ENCODE results near the gene COL4A1. TPM values are rescaled to one million over a fixed set of nuclear protein-coding genes. Genes with fewer than 3 reads are reported as not detected.

Gene COL4A1
- total RNA-seq, 1 experiment from 2014 or later: 591 TPM

DNA sequence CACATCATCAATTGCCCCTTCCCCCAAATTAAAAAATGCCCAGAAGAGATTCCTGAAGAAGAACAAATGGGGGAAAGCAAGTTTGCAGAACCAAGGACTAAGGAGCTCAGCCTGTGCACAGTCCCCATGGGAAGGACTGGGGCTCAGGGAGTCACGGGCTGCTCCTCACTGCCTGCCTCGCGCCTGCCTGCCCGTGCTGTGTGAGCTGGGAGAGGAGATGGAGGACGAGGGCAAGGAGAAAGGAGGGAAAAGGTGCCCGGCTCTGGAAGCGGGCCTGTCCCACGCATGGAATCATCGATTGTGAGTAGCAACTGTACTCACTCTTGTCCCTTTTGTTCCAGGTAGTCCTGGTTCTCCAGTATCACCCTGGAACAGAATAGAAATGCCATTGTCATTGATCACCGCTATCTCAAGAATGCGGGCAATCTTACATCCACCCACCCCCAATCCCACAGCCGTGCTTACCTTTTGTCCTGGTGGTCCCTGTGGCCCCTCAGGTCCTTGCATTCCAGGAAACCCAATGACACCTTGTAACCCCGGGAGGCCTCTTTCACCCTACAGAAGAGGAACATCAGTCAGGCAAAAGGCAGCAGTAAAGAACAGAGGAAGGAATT is 93.4 kb downstream of the COL4A1 start:
- H3K36me3 ChIP-seq: peaks cover 53% of the 10 kb centered on the region
- peaks cover 27% of the 10 kb centered on the region for H3K4me1 ChIP-seq (replicated peaks)
- no peak overlapping the region for H3K27ac ChIP-seq
- H3K9me3 ChIP-seq (replicated peaks): no peaks in the 10 kb centered on the region
- DNase-seq (ENCODE audit: low read depth in 1 of 2, low spot score in 2 of 2): peak in 1 of 2 experiments; percentile 38
- H3K4me3 ChIP-seq: no peak overlapping the region
- H3K27me3 ChIP-seq (replicated peaks): no peaks in the 10 kb centered on the region

DNA sequence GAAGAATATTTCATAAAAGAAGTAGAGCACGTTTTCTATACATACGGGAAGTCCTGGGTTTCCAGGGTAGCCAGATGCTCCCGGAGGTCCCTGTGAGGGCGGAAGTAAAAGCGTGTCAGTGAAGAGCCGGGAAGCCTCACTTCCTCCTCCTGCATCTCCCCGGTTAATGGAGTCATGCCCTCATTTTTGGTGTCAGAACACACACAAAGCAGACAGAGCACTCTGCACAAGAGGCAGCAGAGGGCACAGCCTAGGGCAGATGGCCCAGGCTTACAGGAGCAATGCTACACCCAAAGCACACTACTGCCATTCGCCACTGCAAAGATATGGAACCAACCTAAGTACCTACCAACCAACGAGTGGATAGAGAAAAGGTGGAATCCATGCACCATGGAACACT is 94.4 kb downstream of the COL4A1 start:
- Histone ChIP-seq H3K9me3 (replicated peaks) (no peaks in the 10 kb centered on the region), H3K4me1 (replicated peaks) (peaks cover 27% of the 10 kb centered on the region), H3K36me3 (peaks cover 60% of the 10 kb centered on the region), H3K4me3 (no peak overlapping the region), H3K27me3 (replicated peaks) (no peaks in the 10 kb centered on the region), H3K27ac (no peak overlapping the region)
- peak in 1 of 2 experiments; percentile 36 for DNase-seq (ENCODE audit: low read depth in 1 of 2, low spot score in 2 of 2)

GRCh38 chr13:110211735-110212134 is 95.2 kb downstream of the COL4A1 start:
- Histone ChIP-seq H3K4me1 (replicated peaks) (peaks cover 20% of the 10 kb centered on the region), H3K4me3 (no peak overlapping the region), H3K27ac (no peak overlapping the region), H3K9me3 (replicated peaks) (no peaks in the 10 kb centered on the region), H3K36me3 (peaks cover 65% of the 10 kb centered on the region), H3K27me3 (replicated peaks) (no peaks in the 10 kb centered on the region)
- peak in 1 of 2 experiments; percentile 39 for DNase-seq (ENCODE audit: low read depth in 1 of 2, low spot score in 2 of 2)

DNA sequence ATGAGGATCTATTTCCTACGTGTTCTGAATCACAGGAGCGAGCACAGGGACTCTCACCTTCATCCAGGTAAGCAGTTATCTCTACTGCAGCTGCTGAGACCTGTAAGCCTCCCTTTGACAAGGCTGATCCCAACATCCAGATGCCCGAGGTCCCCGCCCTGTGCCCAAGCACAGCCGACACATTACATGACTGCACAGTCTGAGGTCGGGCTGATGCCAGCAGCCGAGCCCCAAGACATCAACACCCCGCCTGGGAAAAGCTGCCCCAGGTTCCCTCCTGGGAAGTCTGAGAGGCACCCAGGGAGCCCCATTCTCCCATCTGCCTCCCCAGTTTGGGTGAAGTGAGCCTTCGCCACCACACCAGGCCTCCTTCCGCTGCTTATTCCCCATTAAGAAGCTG is 95.9 kb downstream of the COL4A1 start:
- Histone ChIP-seq H3K27me3 (replicated peaks) (no peaks in the 10 kb centered on the region), H3K4me1 (replicated peaks) (peaks cover 13% of the 10 kb centered on the region), H3K27ac (no peak overlapping the region), H3K4me3 (no peak overlapping the region), H3K9me3 (replicated peaks) (no peaks in the 10 kb centered on the region), H3K36me3 (peaks cover 70% of the 10 kb centered on the region)
- DNase-seq (ENCODE audit: low read depth in 1 of 2, low spot score in 2 of 2): peak in 1 of 2 experiments; percentile 44

DNA sequence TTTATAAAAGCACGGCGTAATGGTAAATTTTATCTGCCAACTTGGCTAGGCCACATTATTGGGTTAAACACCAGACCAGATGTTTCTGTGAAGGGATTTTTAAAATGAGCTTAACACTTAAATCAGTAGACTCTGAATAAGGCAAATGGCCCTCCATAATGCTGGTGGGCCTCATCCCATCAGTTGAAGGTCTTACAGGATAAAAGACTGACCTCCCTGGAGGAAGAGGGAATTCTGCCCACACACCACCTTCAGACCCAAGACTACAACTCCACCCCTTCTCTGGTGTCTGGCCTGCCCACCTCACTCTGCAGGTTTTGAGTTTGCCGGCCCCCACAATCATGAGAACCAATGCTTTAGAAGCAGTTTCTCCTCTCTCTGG is 96.4 kb downstream of the COL4A1 start:
- Histone ChIP-seq H3K4me1 (replicated peaks) (peaks cover 8% of the 10 kb centered on the region), H3K27ac (no peak overlapping the region), H3K9me3 (replicated peaks) (no peaks in the 10 kb centered on the region), H3K36me3 (peaks cover 72% of the 10 kb centered on the region), H3K4me3 (no peak overlapping the region), H3K27me3 (replicated peaks) (no peaks in the 10 kb centered on the region)
- DNase-seq (ENCODE audit: low read depth in 1 of 2, low spot score in 2 of 2): peak in 1 of 2 experiments; percentile 27

- Histone ChIP-seq H3K36me3 (peaks cover 77% of the 10 kb centered on the region), H3K4me3 (no peak overlapping the region), H3K27me3 (replicated peaks) (no peaks in the 10 kb centered on the region), H3K4me1 (replicated peaks) (peaks cover 3% of the 10 kb centered on the region; the same call in 1 of the 2 replicates), H3K27ac (no peak overlapping the region), H3K9me3 (replicated peaks) (no peaks in the 10 kb centered on the region)
- peak in 1 of 2 experiments; percentile 38 for DNase-seq (ENCODE audit: low read depth in 1 of 2, low spot score in 2 of 2)
These were observed 96.9 kb downstream of the COL4A1 start for GRCh38 chr13:110209950-110210603.

DNA sequence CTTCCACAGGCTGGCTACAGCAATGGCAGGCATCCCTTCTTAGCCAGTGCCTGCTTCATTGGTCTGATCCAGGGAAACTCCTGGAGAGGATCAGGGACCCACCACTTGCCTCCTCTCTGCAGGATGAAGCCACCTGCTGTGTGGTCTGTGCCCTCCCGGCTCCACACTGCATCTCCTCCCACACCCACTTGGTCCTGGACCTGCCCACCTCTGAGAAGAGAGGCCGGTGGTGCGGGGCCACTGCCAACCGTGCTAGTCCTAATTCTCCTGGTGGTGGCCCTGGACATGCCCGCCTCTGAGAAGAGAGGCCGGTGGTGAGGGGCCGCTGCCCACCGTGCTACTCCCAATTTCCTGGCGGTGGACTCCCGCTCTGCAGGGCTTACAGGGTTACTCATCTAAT is 98.8 kb downstream of the COL4A1 start:
- Histone ChIP-seq H3K27me3 (replicated peaks) (no peaks in the 10 kb centered on the region), H3K4me1 (replicated peaks) (no peaks in the 10 kb centered on the region), H3K4me3 (no peak overlapping the region), H3K27ac (no peak overlapping the region), H3K9me3 (replicated peaks) (no peaks in the 10 kb centered on the region), H3K36me3 (peaks cover 76% of the 10 kb centered on the region)
- peak in 1 of 2 experiments; percentile 41 for DNase-seq (ENCODE audit: low read depth in 1 of 2, low spot score in 2 of 2)

GRCh38 chr13:110206996-110207395 is 100.0 kb downstream of the COL4A1 start:
- H3K36me3 ChIP-seq: peaks cover 65% of the 10 kb centered on the region

DNA sequence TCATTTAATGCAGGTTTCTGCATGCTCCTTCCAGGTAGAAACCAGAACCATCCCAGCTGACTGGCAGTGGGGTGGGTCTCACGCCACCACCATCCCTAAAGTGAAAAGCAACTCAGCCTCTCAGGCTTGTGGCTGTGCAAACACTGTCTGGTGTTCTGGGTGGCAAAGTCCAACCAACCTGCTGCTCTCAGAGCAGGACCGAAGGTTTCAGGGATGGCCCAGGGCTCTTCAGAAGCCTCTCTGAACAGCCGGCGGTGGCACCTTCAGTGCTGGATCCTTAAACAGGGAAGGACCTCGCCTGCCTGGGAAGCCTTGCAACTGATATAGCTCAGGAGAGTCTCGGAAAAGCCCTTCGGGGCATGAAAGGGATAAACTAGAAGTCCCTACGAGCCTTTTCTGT is 100.8 kb downstream of the COL4A1 start:
- no peaks in the 10 kb centered on the region for H3K9me3 ChIP-seq (replicated peaks)
- H3K36me3 ChIP-seq: peaks cover 66% of the 10 kb centered on the region
- H3K4me1 ChIP-seq (replicated peaks): no peaks in the 10 kb centered on the region
- H3K27ac ChIP-seq: no peak overlapping the region
- no peaks in the 10 kb centered on the region for H3K27me3 ChIP-seq (replicated peaks)
- peak in 1 of 2 experiments; percentile 48 for DNase-seq (ENCODE audit: low read depth in 1 of 2, low spot score in 2 of 2)
- no peak overlapping the region for H3K4me3 ChIP-seq

More at GRCh38 chr13:110206996-110207395, 100.0 kb downstream of the COL4A1 start:
- no peaks in the 10 kb centered on the region for H3K27me3 ChIP-seq (replicated peaks)
- H3K4me3 ChIP-seq: no peak overlapping the region
- H3K9me3 ChIP-seq (replicated peaks): no peaks in the 10 kb centered on the region
- peak in 1 of 2 experiments; percentile 37 for DNase-seq (ENCODE audit: low read depth in 1 of 2, low spot score in 2 of 2)
- H3K4me1 ChIP-seq (replicated peaks): no peaks in the 10 kb centered on the region
- no peak overlapping the region for H3K27ac ChIP-seq

GRCh38 chr13:110201114-110201513 is 105.8 kb downstream of the COL4A1 start:
- Histone ChIP-seq H3K4me3 (no peak overlapping the region), H3K36me3 (peaks cover 55% of the 10 kb centered on the region), H3K27ac (no peak overlapping the region), H3K4me1 (replicated peaks) (no peaks in the 10 kb centered on the region; the same call in 1 of the 2 replicates), H3K9me3 (replicated peaks) (no peaks in the 10 kb centered on the region), H3K27me3 (replicated peaks) (no peaks in the 10 kb centered on the region)
- no peak for DNase-seq (ENCODE audit: low read depth in 1 of 2, low spot score in 2 of 2)

DNA sequence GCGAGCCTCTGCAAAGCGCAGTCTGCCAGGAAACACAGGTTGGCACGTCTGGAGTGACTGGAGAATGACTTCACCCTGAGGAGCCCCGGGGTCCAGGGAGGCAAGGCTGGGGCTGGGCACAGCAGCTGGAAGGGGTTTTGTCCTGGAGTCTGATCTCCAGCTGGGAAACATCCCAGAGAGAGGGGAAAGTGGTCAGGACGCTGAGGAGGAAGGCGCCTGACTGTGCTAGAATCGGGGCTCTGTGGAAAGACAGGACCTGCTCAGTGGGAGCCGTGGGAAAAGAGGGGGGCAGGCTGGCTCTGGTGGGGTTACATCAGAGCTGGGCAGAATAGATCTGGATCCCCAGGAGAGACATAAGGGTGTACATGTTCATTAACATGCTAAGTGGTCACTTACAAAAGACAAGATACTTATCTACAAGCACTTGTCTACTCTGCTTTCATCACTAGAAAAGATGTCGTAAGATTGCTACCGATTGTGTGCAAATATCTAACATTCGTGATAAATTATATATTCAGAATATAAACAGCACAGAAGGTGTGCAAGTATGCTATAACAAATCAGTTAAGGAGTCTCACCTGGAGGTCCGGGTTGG is 106.6 kb downstream of the COL4A1 start:
- Histone ChIP-seq H3K27me3 (replicated peaks) (no peaks in the 10 kb centered on the region), H3K4me1 (replicated peaks) (no peaks in the 10 kb centered on the region; the same call in none of the 2 replicates), H3K27ac (no peak overlapping the region), H3K9me3 (replicated peaks) (no peaks in the 10 kb centered on the region), H3K36me3 (peaks cover 56% of the 10 kb centered on the region), H3K4me3 (no peak overlapping the region)
- no peak for DNase-seq (ENCODE audit: low read depth in 1 of 2, low spot score in 2 of 2)

- no peaks in the 10 kb centered on the region for H3K27me3 ChIP-seq (replicated peaks)
- DNase-seq (ENCODE audit: low read depth in 1 of 2, low spot score in 2 of 2): no peak
- peaks cover 57% of the 10 kb centered on the region for H3K36me3 ChIP-seq
- H3K27ac ChIP-seq: no peak overlapping the region
- no peaks in the 10 kb centered on the region for H3K9me3 ChIP-seq (replicated peaks)
- no peaks in the 10 kb centered on the region; the same call in none of the 2 replicates for H3K4me1 ChIP-seq (replicated peaks)
- no peak overlapping the region for H3K4me3 ChIP-seq
These were observed 107.7 kb downstream of the COL4A1 start for GRCh38 chr13:110199046-110199831.

DNA sequence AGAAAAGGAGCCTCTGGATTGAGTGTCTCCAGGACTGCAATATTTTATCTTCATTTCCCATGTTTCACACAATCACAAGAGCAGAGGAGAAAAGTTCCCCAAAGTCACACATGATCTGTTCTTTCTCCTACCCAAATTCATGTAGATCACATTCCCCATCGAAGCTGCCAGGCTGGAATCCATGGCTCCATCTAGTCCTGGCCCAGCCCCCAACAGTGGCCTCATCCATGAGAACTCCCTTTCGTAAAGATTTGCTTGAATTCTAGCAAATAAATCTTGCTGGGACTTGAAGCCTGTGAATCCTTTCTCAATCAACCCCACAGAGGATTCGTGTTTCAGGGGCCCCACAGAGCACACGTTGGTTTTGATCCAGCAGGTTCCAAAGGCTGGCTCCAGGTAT is 109.5 kb downstream of the COL4A1 start:
- Histone ChIP-seq H3K9me3 (replicated peaks) (no peaks in the 10 kb centered on the region), H3K27ac (no peak overlapping the region), H3K27me3 (replicated peaks) (no peaks in the 10 kb centered on the region), H3K4me3 (no peak overlapping the region), H3K36me3 (peaks cover 75% of the 10 kb centered on the region), H3K4me1 (replicated peaks) (no peaks in the 10 kb centered on the region; the same call in none of the 2 replicates)
- no peak for DNase-seq (ENCODE audit: low read depth in 1 of 2, low spot score in 2 of 2)
